Neuronal stem cell (in vitro differentiated cells): ENCODE measurements around the gene HDAC6.

Experiments used
- DNase-seq: peaks from one replicate; pipeline ENCODE4 v3.0.0-alpha.2; 2013; ENCODE audit warnings: low spot score
- H2AFZ ChIP-seq: one replicate; pipeline ENCODE4 v1.6.1; 2013; ENCODE audit warnings: mild to moderate bottlenecking, low read length, inconsistent platforms
- H2AK5ac ChIP-seq: 2 replicates; pipeline ENCODE4 v1.6.1; 2013; ENCODE audit warnings: low read depth, mild to moderate bottlenecking, inconsistent platforms, low read length, moderate library complexity, mixed read lengths
- H2BK120ac ChIP-seq: 2 replicates; pipeline ENCODE4 v1.6.1; 2013; ENCODE audit warnings: low read depth, mild to moderate bottlenecking, inconsistent platforms, low read length, moderate library complexity, mixed read lengths
- H2BK12ac ChIP-seq: one replicate; pipeline ENCODE4 v1.6.1; 2013; ENCODE audit warnings: low read length, inconsistent platforms
- H2BK15ac ChIP-seq: 2 replicates; pipeline ENCODE4 v1.6.1; 2013; ENCODE audit warnings: mild to moderate bottlenecking, low read length, inconsistent platforms, mixed read lengths
- H2BK5ac ChIP-seq: one replicate; pipeline ENCODE4 v1.6.1; 2013; ENCODE audit warnings: inconsistent platforms, mild to moderate bottlenecking, low read length, moderate library complexity
- H3K14ac ChIP-seq: one replicate; pipeline ENCODE4 v1.6.1; 2013; ENCODE audit warnings: low read length, inconsistent platforms
- H3K18ac ChIP-seq: 2 replicates; pipeline ENCODE4 v1.6.1; 2013; ENCODE audit warnings: low read length, inconsistent platforms
- H3K23ac ChIP-seq: 2 replicates; pipeline ENCODE4 v1.6.1; 2013; ENCODE audit warnings: low read depth, mild to moderate bottlenecking, mixed read lengths, low read length, inconsistent platforms; ENCODE audit not compliant: poor library complexity
- H3K27ac ChIP-seq: replicated peaks from 3 replicates; pipeline ENCODE4 v1.5.1; 2013; ENCODE audit warnings: low read length, inconsistent platforms
- H3K27me3 ChIP-seq, 3 experiments: 2 replicates each; pipeline ENCODE4 v1.6.1; 2013; ENCODE audit warnings: low read length in 3 of 3, mild to moderate bottlenecking in 2 of 3, inconsistent platforms in 1 of 3, low read depth in 1 of 3, mixed read lengths in 1 of 3, moderate library complexity in 1 of 3; ENCODE audit not compliant: control insufficient read depth in 3 of 3, insufficient read depth in 3 of 3
- H3K36me3 ChIP-seq, 2 donors: replicated peaks in 1 of 2; 2 replicates each; pipeline ENCODE4 v1.6.1; 2013; ENCODE audit warnings: low read length in 2 of 2; ENCODE audit not compliant: control insufficient read depth in 2 of 2, insufficient read depth in 2 of 2
- H3K4ac ChIP-seq: 2 replicates; pipeline ENCODE4 v1.6.1; 2013; ENCODE audit warnings: inconsistent platforms, mild to moderate bottlenecking, low read length, moderate library complexity
- H3K4me1 ChIP-seq, 2 donors: 1 replicate in 1 of 2; 2 replicates in 1 of 2; pipeline ENCODE4 v1.6.1; 2013; ENCODE audit warnings: low read length in 2 of 2, low read depth in 1 of 2; ENCODE audit not compliant: control insufficient read depth in 2 of 2, insufficient read depth in 1 of 2
- H3K4me2 ChIP-seq: one replicate; pipeline ENCODE4 v1.6.1; 2013; ENCODE audit warnings: mild to moderate bottlenecking, low read length, inconsistent platforms; ENCODE audit not compliant: insufficient read depth, poor library complexity, severe bottlenecking
- H3K4me3 ChIP-seq, 2 donors: 2 replicates each; pipeline ENCODE4 v1.5.1; 2013; ENCODE audit warnings: low read length in 2 of 2, mild to moderate bottlenecking in 2 of 2, inconsistent platforms in 1 of 2, moderate library complexity in 1 of 2
- H3K79me1 ChIP-seq: one replicate; pipeline ENCODE4 v1.6.1; 2013; ENCODE audit warnings: low read depth, mild to moderate bottlenecking, inconsistent platforms, low read length, moderate library complexity
- H3K9ac ChIP-seq: one replicate; pipeline ENCODE4 v1.6.1; 2013; ENCODE audit warnings: mild to moderate bottlenecking, low read depth, low read length, inconsistent platforms; ENCODE audit not compliant: poor library complexity
- H3K9me3 ChIP-seq, 2 donors: replicated peaks in 1 of 2; 2 replicates each; pipeline versions ENCODE3 to v1.6.1; 2013; ENCODE audit warnings: low read length in 2 of 2, mild to moderate bottlenecking in 2 of 2, inconsistent platforms in 1 of 2, low read depth in 1 of 2, mixed read lengths in 1 of 2, moderate library complexity in 1 of 2; ENCODE audit not compliant: control insufficient read depth in 2 of 2, insufficient read depth in 1 of 2
- H4K8ac ChIP-seq: one replicate; pipeline ENCODE4 v1.6.1; 2013; ENCODE audit warnings: low read depth, mild to moderate bottlenecking, inconsistent platforms, low read length, moderate library complexity
- H4K91ac ChIP-seq: one replicate; pipeline ENCODE4 v1.6.1; 2013; ENCODE audit warnings: low read length, low read depth, mild to moderate bottlenecking, inconsistent platforms; ENCODE audit not compliant: poor library complexity
- WGBS, 2 donors: extraction: QIAGEN DNeasy Blood & Tissue Kit; methylation state at CpG; one replicate each; pipeline ENCODE4 v1.1.7; 2013; ENCODE audit warnings: missing lambda C conversion rate in 2 of 2, mixed read lengths in 1 of 2; ENCODE audit not compliant: insufficient read length in 2 of 2, insufficient replicate concordance in 1 of 2; ENCODE audit errors: extremely low coverage in 2 of 2; 5-methylcytosine and 5-hydroxymethylcytosine counted together

The HDAC6 gene

DNA sequence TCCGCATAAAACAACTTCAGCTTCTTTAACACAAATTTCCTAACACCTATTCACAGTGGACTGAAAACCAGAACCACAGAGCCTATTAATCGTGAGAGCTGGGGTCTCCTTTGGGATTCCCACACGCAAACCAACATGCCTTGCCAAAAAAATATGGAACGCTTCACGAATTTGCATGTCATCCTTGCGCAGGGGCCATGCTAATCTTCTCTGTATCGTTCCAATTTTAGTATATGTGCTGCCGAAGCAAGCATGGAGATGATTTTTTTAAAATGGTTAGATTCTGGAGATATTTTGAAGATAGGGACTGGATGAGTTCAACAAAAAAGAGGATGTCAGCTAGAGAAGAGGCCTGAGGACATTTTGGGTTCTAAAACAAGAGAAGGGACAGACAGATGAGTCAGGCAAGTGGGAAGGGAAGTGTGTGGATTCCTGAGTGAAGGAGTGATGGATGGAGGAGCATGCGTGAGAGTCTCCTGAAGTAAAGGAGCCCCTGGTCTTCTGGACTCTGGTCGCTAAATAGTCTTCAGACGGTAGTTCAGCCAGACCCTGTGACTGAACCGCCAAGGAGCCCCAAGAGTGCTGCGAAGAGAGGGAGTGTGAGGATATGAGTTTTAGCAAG is 24.9 kb upstream of the HDAC6 start:
- no peak overlapping the region for H3K4ac ChIP-seq
- no peak overlapping the region for H2BK120ac ChIP-seq
- no peak overlapping the region for H3K4me3 ChIP-seq
- no peak overlapping the region for H3K27ac ChIP-seq
- no peak for DNase-seq
- no peak overlapping the region for H2AK5ac ChIP-seq
- H3K9ac ChIP-seq: no peak overlapping the region
- H3K79me1 ChIP-seq: no peaks in the 10 kb centered on the region
- no peak overlapping the region for H4K8ac ChIP-seq
- H3K4me2 ChIP-seq: peak overlapping the region; percentile 11
- no peak overlapping the region for H2AFZ ChIP-seq
- no CpG with 5 or more reads among the region's 13 CpGs for WGBS, 2 donors
- H3K9me3 ChIP-seq: no peaks in the 10 kb centered on the region
- H3K4me1 ChIP-seq: no peaks in the 10 kb centered on the region
- H2BK12ac ChIP-seq: no peak overlapping the region
- no peak overlapping the region for H4K91ac ChIP-seq
- H3K14ac ChIP-seq: no peak overlapping the region
- peaks cover 0 to 3% (median 0%) of the 10 kb centered on the region in 3 experiments for H3K27me3 ChIP-seq
- no peaks in the 10 kb centered on the region for H3K36me3 ChIP-seq
- H3K18ac ChIP-seq: no peak overlapping the region
- H2BK15ac ChIP-seq: no peak overlapping the region
- H2BK5ac ChIP-seq: no peak overlapping the region
- no peak overlapping the region for H3K23ac ChIP-seq

GRCh38 chrX:48779399-48779798 is 22.5 kb upstream of the HDAC6 start:
- Histone ChIP-seq H2BK5ac (no peak overlapping the region), H4K8ac (no peak overlapping the region), H3K18ac (no peak overlapping the region), H3K4me1 (no peaks in the 10 kb centered on the region), H3K4me2 (no peak overlapping the region), H3K9ac (no peak overlapping the region), H3K79me1 (no peaks in the 10 kb centered on the region), H2AFZ (no peak overlapping the region), H2BK15ac (no peak overlapping the region), H2BK12ac (no peak overlapping the region), H3K36me3 (no peaks in the 10 kb centered on the region), H3K14ac (no peak overlapping the region), H3K27me3 (peaks cover 0 to 3% (median 0%) of the 10 kb centered on the region in 3 experiments), H3K4me3 (no peak overlapping the region), H3K4ac (no peak overlapping the region), H4K91ac (no peak overlapping the region), H2AK5ac (no peak overlapping the region), H3K27ac (no peak overlapping the region), H3K23ac (no peak overlapping the region), H3K9me3 (no peaks in the 10 kb centered on the region), H2BK120ac (no peak overlapping the region)
- no CpG with 5 or more reads among the region's 7 CpGs for WGBS, 2 donors
- DNase-seq: no peak

DNA sequence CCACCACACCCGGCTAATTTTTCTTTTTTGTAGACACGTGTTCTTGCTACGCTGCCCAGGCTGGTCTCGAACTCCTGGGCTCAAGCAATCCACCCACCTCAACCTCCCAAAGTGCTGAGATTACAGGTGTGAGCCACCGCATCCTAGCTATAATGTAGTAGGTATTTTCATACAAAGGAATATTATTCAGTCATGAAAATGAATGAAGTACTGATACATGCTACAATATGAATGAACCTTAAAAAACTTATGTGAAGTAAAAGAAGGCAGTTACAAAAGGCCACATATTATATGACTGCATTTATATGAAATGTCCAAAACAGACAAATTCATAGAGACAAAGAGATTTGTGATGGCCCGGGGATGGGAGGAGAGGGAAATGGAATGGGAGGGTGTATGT is 20.2 kb upstream of the HDAC6 start:
- Histone ChIP-seq H3K4ac (no peak overlapping the region), H3K27ac (no peak overlapping the region), H4K91ac (no peak overlapping the region), H3K9ac (no peak overlapping the region), H3K18ac (no peak overlapping the region), H3K79me1 (no peaks in the 10 kb centered on the region), H2BK120ac (no peak overlapping the region), H2BK12ac (no peak overlapping the region), H4K8ac (no peak overlapping the region), H3K23ac (no peak overlapping the region), H3K36me3 (no peaks in the 10 kb centered on the region), H3K27me3 (peaks cover 0 to 3% (median 0%) of the 10 kb centered on the region in 3 experiments), H3K4me1 (no peaks in the 10 kb centered on the region), H3K4me2 (no peak overlapping the region), H2AK5ac (no peak overlapping the region), H2BK15ac (no peak overlapping the region), H2AFZ (no peak overlapping the region), H3K9me3 (no peaks in the 10 kb centered on the region), H2BK5ac (no peak overlapping the region), H3K4me3 (no peak overlapping the region), H3K14ac (no peak overlapping the region)
- DNase-seq: no peak
- WGBS, 2 donors: no CpG with 5 or more reads among the region's 6 CpGs

GRCh38 chrX:48782216-48782615 is 19.7 kb upstream of the HDAC6 start:
- no peaks in the 10 kb centered on the region for H3K4me1 ChIP-seq
- H3K27me3 ChIP-seq: peaks cover 0 to 8% (median 0%) of the 10 kb centered on the region in 3 experiments
- no peaks in the 10 kb centered on the region for H3K79me1 ChIP-seq
- H2AFZ ChIP-seq: no peak overlapping the region
- H2AK5ac ChIP-seq: no peak overlapping the region
- H3K18ac ChIP-seq: no peak overlapping the region
- no peak overlapping the region for H4K8ac ChIP-seq
- no peak overlapping the region for H3K14ac ChIP-seq
- no peaks in the 10 kb centered on the region for H3K36me3 ChIP-seq
- DNase-seq: no peak
- no peak overlapping the region for H2BK120ac ChIP-seq
- H3K27ac ChIP-seq: no peak overlapping the region
- H3K9me3 ChIP-seq: no peaks in the 10 kb centered on the region
- no peak overlapping the region for H3K4ac ChIP-seq
- no peak overlapping the region for H2BK12ac ChIP-seq
- no peak overlapping the region for H3K4me3 ChIP-seq
- H3K23ac ChIP-seq: no peak overlapping the region
- no peak overlapping the region for H3K9ac ChIP-seq
- H4K91ac ChIP-seq: no peak overlapping the region
- no peak overlapping the region for H2BK15ac ChIP-seq
- no CpG with 5 or more reads among the region's 2 CpGs for WGBS, 2 donors
- no peak overlapping the region for H2BK5ac ChIP-seq
- no peak overlapping the region for H3K4me2 ChIP-seq
